Measurements from ENCODE around the gene CTNNBIP1.

DNA sequence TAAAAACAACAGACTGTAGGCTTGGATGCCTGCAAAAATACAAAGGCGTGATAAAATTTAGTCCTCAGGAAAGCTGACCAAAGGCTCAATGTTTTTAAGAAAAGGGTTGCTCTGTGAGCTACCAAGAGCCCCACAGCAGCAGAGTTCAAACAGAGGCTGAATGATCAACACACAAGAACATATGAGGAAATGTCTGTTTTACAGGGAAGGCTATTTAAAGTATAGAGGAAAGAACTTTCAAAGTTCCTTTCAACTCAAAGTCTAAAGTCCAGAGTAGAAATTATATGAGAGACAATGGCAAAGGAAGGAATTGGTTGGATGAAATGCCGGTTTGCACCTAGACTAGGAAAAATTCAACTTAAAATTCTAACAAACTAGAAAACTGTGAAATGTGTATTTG lies 94.9 kb downstream of the CTNNBIP1 start:
- TF ChIP-seq CTCF (IDR thresholded peaks at IDR 0.05; ENCODE audit: poor library complexity, severe bottlenecking) (no peak), POLR2AphosphoS5 (IDR thresholded peaks at IDR 0.05) (no peak), EZH2 (IDR thresholded peaks at IDR 0.05; ENCODE audit: borderline replicate concordance, insufficient read depth, low read length, poor library complexity, severe bottlenecking) (no peak), EP300 (conservative IDR thresholded peaks at IDR 0.05; ENCODE audit: poor library complexity, severe bottlenecking) (no peak), MXI1 (conservative IDR thresholded peaks at IDR 0.05; ENCODE audit: poor library complexity, severe bottlenecking) (no peak), RAD21 (conservative IDR thresholded peaks at IDR 0.05) (no peak)
- TF ChIP-seq, protein P1, sequence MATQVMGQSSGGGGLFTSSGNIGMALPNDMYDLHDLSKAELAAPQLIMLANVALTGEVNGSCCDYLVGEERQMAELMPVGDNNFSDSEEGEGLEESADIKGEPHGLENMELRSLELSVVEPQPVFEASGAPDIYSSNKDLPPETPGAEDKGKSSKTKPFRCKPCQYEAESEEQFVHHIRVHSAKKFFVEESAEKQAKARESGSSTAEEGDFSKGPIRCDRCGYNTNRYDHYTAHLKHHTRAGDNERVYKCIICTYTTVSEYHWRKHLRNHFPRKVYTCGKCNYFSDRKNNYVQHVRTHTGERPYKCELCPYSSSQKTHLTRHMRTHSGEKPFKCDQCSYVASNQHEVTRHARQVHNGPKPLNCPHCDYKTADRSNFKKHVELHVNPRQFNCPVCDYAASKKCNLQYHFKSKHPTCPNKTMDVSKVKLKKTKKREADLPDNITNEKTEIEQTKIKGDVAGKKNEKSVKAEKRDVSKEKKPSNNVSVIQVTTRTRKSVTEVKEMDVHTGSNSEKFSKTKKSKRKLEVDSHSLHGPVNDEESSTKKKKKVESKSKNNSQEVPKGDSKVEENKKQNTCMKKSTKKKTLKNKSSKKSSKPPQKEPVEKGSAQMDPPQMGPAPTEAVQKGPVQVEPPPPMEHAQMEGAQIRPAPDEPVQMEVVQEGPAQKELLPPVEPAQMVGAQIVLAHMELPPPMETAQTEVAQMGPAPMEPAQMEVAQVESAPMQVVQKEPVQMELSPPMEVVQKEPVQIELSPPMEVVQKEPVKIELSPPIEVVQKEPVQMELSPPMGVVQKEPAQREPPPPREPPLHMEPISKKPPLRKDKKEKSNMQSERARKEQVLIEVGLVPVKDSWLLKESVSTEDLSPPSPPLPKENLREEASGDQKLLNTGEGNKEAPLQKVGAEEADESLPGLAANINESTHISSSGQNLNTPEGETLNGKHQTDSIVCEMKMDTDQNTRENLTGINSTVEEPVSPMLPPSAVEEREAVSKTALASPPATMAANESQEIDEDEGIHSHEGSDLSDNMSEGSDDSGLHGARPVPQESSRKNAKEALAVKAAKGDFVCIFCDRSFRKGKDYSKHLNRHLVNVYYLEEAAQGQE (IDR thresholded peaks at IDR 0.05; ENCODE audit: borderline replicate concordance) = no peak
